Retinal pigment epithelial cell (primary cell): ENCODE measurements around the gene FAM180A.
A peak's percentile ranks its signal among the peaks of the same experiment; 100 is the strongest.

Experiments
- DNase-seq: peaks from one replicate; pipeline ENCODE4 v3.0.0-alpha.2; 2010; ENCODE audit warnings: low read depth
- H3K4me3 ChIP-seq: 2 replicates; pipeline ENCODE4 v1.5.1; 2011; ENCODE audit warnings: mild to moderate bottlenecking, low read length, control low read depth, moderate library complexity
- CTCF ChIP-seq: conservative IDR thresholded peaks from 2 replicates; pipeline ENCODE4 v1.5.1; 2011; ENCODE audit warnings: low read depth, low read length, control low read depth, inconsistent platforms

FAM180A gene

DNA sequence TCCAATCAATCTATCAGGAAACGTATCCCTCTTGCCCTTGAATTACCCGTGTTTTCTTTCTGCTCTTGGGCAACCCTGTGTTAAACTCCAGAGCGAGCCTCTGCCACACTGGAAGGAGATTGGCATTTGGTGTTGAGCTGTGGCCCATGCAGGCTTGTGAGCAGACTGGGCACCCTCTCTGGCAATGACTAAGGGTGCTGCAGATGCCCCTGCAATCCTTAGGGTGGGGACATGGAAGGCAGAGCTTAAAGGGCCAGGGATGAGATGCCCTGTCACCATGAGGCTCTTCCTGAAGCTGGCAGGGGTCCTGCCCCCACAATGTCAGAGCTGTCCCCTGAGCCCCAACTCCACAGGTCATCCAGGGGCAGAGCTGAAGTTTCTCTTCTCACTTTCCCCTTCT, 19.5 kb upstream of the FAM180A start:
- TF ChIP-seq CTCF = no peak
- no peak for DNase-seq

GRCh38 chr7:135763261-135763660, 14.6 kb upstream of the FAM180A start:
- TF ChIP-seq CTCF = no peak

More for the DNA sequence above, 19.5 kb upstream of the FAM180A start:
- no peak overlapping the region for H3K4me3 ChIP-seq

DNA sequence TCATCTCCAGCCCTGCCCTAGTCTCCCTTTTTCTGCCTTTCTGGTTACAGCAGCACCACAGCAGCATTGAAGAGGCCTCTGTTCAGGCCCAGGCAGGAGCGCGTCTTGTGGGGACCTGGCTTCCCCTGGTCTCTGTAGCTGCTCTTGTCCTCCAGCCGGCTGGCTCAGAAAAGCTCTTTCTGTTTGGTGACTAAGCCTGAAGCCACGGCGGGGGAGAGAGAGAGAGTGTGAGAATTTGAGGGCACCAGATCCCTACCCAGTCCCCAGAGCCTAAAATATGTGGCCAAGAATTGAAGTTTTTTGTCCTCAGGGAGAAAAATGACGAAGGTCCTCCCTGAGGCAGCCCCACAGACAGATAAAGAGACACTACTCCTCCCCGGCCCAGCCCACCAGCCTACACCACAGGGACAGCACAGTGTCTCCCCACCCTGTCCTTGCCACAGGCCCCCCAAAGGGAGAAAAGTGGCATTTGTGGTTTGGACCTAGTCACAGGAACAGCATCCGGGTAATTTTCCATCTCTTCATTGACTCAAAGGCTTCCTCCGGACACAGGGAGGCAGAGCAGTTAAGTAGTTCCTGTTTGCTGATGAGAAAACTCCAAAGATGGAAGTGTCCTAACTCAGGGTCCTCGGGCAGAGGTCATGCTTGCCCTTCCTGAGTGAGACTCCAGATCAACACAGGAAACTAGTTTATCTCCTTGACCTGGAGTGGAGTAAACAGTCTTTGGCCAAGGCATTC, 13.3 kb upstream of the FAM180A start:
- DNase-seq = no peak
- TF ChIP-seq CTCF = no peak

More at GRCh38 chr7:135763261-135763660, 14.6 kb upstream of the FAM180A start:
- peak; percentile 70 for DNase-seq
- H3K4me3 ChIP-seq = no peak overlapping the region

DNA sequence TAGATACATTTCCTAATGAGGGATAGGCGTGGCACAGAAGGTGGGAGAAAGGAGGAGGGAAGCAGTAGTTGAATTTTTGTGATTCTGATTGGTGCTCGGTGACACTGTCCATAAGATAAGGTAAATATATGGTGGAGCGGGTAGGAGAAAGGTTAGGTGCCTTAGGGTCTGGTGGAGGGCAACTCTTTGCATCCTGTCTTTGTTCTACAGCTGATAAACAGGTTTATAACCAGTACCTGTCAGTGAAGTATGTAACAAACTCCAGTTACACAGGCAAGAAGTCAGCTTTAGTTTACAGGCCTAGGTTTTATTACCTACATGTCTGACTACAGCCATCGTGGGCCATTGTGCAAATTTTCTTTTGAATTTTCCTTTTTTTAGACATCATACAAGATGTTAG, 10.9 kb upstream of the FAM180A start:
- TF ChIP-seq CTCF = no peak
- H3K4me3 ChIP-seq = no peak overlapping the region
- DNase-seq = no peak

More for the DNA sequence above, 13.3 kb upstream of the FAM180A start:
- H3K4me3 ChIP-seq = no peak overlapping the region

GRCh38 chr7:135758531-135758932, 9.9 kb upstream of the FAM180A start:
- TF ChIP-seq CTCF = no peak
- no peak overlapping the region for H3K4me3 ChIP-seq
- DNase-seq = peak; percentile 66

DNA sequence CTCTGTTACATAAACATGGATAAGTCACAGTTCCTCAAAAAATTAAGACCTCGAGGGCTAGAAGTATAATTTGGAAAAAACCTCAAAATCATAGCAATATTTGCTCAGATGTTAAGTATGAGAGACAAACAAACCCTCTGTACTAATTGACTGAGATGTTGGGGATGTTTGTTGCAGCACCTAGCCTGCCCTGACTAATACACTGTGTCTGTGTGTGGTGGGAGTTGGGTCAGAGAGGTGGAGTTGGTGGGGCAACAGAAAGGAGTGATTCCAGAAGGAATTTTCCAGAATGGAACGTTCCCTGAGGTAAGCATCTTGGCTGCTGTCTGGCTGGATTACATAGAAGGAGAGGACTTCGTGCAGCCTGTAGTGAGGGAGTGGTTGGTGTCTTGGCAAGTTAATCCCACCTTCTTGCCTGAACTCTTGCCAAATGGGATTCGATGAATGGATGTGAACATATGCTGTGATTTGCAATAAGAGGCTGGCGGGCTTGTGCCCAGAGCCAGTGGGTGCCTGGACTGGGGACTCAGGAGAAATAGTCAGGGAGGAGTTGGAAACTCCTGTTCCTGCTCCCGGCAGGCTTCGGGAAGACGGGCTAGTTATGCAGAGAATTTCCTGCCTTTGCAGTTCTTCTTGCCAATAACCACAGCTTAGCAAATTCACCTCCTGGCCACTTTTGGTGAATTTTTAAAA, 9.3 kb upstream of the FAM180A start:
- DNase-seq = peak; percentile 78
- no peak for TF ChIP-seq CTCF
- H3K4me3 ChIP-seq = no peak overlapping the region

GRCh38 chr7:135756191-135756590, 7.6 kb upstream of the FAM180A start:
- TF ChIP-seq CTCF = no peak
- no peak for DNase-seq
- H3K4me3 ChIP-seq = no peak overlapping the region
